A204.1 (cell line): Measurements from ENCODE around the gene SIX2.
"Not testable (repeated sequence)": the region's sequence is repeated elsewhere in the genome, so short reads cannot be mapped to it uniquely, and the experiment has no call there.

ENCODE experiments used
- FAIRE-seq: peaks from 2 replicates; lab custom pipeline; 2012; peaks lifted over from hg19 to GRCh38; lab: Jason Lieb, UNC

SIX2 gene

DNA sequence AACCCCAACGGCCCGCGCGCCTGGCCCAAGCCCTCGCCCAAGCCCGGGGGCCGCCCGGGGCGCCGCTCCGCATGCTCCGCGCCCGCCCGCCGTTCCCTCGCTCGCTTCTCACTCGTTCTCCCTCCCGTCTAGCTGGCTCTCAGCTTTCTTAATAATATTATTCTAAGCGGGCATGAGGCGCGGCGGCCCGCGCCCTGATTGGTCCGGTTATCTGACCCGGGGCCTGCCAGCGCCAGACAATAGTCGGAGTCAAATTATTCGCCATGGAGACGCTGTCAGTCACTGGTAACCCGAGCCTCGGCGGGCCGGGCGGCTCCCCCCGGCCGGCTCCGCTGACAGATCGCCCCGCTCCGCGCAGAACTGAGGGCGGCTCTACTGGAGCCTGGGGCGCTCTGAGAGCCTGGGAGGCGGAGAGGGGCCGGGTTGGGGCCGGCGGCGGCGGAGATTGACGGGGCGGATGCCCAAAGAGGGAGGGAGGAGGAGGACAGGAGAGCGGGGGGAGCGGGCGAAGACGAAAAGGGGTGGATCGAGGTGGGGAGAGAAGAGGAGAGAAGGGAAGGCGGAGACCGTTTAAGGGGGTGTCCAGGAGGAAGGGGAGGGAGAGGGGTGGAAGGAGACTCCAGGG is at the start of gene SIX2:
SIX2 (minus strand) TSS at position 150 of the 625 bp plus-strand sequence. CDS start 342 bp downstream, outside the sequence.
- no peak for FAIRE-seq

GRCh38 chr2:45055162-45055605 is 45.9 kb upstream of the SIX2 start:
- no peak for FAIRE-seq

- FAIRE-seq = no peak
Measured at GRCh38 chr2:45053966-45054365, 44.7 kb upstream of the SIX2 start.

- FAIRE-seq = no peak
Measured at GRCh38 chr2:45052388-45052928, 43.2 kb upstream of the SIX2 start.

DNA sequence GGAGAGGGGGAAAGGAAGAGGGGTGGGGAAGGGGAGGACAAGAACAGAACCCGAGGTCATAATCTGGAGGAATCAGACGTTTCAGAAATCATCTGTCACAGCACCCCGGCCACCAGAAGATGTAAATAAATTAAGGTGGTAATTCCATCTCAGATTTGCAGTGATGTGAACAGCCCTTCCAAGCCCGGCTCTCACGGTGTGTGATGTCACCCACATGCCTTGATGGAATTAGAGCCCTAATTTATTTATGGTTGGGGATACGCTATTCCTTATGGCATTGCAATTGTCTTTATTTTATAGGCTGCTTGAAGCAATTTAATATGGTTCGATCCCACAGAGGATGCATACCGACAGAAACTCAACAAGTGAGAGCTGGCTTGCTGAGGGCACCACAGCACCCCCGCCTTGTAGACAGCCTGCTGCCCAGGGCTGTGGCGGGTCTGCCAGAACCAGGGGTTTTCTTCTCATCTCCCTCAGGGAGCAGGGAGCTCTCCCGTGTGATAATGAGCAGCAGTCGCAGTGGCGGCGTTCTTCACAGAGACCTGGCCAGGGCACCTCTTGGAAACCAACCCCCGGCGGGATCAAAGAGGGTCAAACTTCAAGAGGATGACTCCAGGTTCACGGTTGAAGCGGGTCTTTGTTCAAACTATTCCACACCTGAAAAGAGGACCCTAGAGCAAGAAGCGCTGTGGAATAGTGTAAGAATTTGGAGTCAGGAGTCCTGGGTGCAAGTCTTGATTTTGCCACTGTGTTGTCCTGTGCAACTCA is 40.5 kb upstream of the SIX2 start:
- no peak for FAIRE-seq

DNA sequence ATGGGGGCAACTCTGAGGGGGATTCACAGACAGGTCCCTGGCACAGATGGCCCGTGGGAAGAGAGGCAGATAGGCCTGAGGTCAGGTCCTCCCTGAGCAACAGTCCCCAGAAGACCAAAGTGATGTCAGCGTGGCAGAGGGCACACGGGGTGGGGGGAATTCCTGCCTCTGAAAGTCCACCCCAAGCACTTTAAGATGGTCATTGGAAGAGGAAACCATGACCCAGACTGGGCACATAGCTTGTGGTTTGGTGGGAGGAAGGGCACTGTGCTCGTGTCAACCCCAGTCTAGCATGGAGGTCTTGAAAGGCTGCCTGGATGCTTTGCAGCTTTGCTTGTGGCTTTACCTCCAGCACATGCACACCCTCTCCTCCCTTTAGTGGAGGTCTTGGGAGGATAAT is 38.0 kb upstream of the SIX2 start:
- no peak for FAIRE-seq

- no peak for FAIRE-seq
Measured at GRCh38 chr2:45046786-45047185, 37.5 kb upstream of the SIX2 start.

GRCh38 chr2:45045706-45046105 is 36.5 kb upstream of the SIX2 start:
- FAIRE-seq = no peak

DNA sequence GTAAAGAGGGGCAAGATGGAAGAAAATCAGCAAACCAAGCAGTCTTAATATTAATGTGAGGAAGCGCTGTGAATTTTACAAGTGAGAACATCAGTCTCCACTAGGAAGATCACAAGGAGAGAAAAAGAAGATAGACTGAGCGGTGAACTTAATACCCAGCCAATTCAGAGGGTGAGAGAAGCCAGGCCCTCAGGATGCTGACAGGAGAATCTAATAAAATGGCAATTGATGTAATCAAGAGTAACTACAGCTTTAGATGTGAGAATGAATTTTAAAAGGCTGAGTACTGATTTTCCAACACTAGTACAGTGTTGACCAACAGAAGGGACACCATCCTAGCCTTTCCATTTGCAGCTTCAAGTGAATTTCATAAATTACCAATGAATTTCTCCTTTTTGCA is 35.7 kb upstream of the SIX2 start:
- FAIRE-seq = no peak

DNA sequence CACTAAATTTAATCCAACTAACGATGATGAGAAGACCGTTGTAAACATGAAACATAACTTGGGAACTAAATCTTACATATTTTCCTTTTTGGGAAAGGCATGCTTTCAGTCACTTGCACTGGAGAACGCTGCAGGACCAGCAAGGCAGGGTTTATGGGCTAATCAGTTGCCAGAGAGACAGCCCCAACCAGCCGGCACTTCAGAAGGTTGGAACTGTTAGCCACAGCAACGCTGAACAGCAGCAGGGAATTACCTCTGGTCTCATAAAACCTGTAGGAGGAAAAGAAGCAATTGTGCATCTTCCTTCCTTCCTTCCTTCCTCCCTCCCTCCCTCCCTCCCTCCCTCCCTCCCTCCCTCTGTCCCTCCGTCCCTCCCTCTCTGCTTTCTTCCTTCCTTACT is 33.9 kb upstream of the SIX2 start:
- no peak for FAIRE-seq

- no peak for FAIRE-seq
Measured at GRCh38 chr2:45042401-45042800, 33.1 kb upstream of the SIX2 start.

DNA sequence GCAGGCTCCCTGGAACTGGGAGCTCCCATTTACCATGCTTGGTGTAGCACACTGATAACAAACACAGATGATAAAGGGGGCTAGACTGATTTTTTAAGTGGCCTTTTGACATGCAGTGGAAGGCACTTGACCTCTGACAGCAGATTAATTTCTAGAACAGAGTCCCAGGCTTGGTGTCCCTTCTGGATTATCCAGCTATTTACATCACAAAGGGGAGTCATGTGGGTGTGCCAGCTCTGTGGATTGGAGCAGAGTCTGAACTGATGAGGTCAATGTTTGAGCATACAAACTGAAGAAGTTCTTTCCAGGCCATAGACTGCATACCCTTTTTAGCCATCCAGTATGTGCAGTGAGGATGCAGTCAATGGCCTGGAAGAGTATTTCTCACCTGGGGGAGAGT is 31.5 kb upstream of the SIX2 start:
- no peak for FAIRE-seq

DNA sequence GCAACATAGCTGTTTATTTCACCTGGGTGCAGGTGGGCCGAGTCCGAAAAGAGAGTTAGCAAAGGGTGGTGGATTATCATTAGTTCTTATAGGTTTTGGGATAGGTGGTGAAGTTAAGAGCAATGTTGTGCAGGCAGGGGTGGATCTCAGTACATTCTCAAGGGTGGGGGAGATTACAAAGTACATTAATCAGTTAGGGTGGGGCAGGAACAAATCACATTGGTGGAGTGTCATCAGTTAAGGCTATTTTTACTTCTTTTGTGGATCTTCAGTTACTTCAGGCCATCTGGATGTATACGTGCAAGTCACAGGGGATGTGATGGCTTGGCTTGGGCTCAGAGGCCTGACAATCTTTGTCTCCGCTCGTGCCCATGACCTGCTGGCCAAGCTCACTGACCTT is 30.6 kb upstream of the SIX2 start:
- FAIRE-seq = not testable (repeated sequence)

GRCh38 chr2:45038861-45039260 is 29.6 kb upstream of the SIX2 start:
- not testable (repeated sequence) for FAIRE-seq

DNA sequence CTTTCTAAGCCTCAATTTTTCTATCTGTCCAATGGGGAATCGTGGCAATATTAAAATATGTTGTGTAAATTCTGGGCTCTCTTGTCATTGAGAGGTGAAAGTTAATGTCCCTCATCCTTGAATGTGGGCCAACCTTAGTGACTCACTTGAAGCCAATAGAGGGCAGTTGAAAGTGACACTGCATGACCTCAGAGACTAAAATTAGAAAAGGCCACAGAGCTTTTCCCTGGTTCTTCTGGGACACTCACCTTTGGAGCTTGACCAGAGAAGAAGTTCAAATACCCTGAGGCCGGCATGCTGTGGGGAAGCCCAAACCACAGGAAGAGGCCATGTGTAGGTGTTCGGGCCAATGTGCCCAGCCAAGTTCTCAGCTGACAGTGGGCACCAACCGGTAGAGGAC is 24.1 kb upstream of the SIX2 start:
- FAIRE-seq = no peak

GRCh38 chr2:45031028-45031427 is 21.8 kb upstream of the SIX2 start:
- no peak for FAIRE-seq

DNA sequence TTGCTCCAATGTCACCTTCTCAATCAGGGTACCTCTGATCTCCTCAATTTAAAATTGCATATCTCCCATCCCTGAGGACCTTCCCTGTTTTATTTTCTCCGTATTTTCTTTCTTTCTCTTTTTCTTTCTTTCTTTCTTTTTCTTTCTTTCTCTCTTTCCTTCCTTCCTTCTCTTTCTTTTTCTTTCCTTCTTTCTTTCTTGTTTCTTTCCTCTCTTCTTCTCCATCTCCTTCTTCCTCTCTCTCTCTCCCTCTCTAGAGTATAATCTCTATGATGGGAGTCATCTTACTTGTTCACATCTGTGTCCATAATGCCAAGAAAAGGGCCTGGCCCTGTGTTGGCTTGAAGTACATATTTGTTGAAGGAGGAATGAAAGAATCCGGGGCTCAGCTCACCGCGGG is 21.3 kb upstream of the SIX2 start:
- FAIRE-seq = no peak

- FAIRE-seq = no peak
Measured at GRCh38 chr2:45029215-45029614, 20.0 kb upstream of the SIX2 start.

GRCh38 chr2:45028276-45028675 is 19.0 kb upstream of the SIX2 start:
- FAIRE-seq = no peak

DNA sequence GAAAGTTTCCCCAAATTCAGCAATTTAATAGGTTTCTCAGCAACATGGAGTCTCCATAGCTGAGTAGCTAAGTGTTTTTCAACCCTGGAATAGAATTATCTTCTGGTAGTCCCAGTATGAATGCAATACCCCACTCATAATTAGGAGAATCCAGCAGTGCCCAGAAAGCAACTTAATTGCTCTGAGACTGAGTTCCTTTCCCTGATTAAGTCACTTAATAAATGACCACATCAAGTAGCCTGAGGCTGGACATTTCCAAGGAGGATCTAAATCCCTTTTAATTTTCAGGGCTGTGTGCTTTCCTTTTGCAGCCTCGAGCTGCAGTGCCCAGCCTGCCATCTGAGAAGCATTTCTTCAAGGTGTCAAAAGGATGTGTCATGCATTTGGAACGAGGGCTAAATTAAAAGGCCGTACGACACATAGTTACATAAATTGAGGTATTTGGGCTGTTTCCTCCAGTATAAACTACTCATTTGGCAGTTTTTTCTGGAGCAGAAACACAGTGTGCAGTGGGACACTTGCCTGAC is 17.7 kb upstream of the SIX2 start:
- no peak for FAIRE-seq

DNA sequence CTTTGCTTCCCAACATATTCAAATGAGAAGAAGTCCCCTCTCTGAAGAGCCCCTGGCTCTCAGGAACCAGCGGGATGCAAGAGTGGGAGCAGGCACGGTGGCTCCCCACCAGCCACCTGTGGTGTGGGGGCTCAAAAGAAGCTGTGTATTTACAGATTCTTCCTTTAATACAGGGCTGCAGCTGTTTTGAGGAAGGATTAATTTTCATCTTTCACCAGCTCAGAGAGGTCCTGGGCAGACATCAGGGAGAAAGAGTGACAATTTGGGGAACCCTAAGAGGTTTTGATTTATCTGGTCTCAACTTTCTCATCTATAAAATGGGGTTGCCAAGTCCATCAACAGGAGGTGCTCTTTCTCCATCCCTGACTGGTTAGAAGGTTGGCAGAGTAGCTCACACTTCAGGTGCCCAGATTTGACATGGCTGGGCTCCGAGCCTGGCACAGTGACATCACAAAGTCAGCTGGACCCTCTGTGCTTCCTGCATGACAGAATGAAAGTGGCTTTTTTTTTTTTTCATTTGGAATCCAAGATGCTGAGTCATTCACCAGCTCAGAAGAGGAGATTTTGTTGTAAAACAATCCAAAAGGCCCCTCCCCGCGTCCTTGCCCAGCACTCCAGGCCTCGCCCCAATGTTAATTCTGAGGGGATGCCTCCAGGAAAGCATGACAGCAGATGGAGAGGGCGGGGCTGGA is 15.5 kb upstream of the SIX2 start:
- no peak for FAIRE-seq

- FAIRE-seq = no peak
Measured at GRCh38 chr2:45024097-45024496, 14.8 kb upstream of the SIX2 start.

GRCh38 chr2:45020439-45020838 is 11.2 kb upstream of the SIX2 start:
- FAIRE-seq = no peak
